Karpas-422 (cell line): ENCODE data around the gene ITPRIPL1. TPM values are rescaled to one million over a fixed set of nuclear protein-coding genes. Genes with fewer than 3 reads are reported as not detected.

Source experiments
- total RNA-seq: library from RNA; depleted of rRNA; stranded (reverse); fragments of >200 nt; shearing (Covaris generic); gene quantifications from 2 replicates; pipeline ENCODE4 v1.2.3, GENCODE V29; 2014; ENCODE audit warnings: low replicate concordance; rRNA removed

The ITPRIPL1 gene
- total RNA-seq, 1 experiment from 2014 or later: 12.4 TPM

Other genes with a start within 250 kb of the ITPRIPL1 start
- gene ADRA2B, start 208.7 kb upstream of the ITPRIPL1 start, total RNA-seq: not detected in 2 replicates
- gene ASTL, start 186.8 kb upstream of the ITPRIPL1 start, total RNA-seq: not detected in 2 replicates
- 25.1 and 45.2 TPM in 2 replicates for gene DUSP2, start 179.9 kb upstream of the ITPRIPL1 start, total RNA-seq
- 140 and 167 TPM in 2 replicates for gene STARD7, start 116.5 kb upstream of the ITPRIPL1 start, total RNA-seq
- 17.7 and 21.9 TPM in 2 replicates for gene TMEM127, start 59.3 kb upstream of the ITPRIPL1 start, total RNA-seq
- 71.2 and 101 TPM in 2 replicates for gene CIAO1, start 59.1 kb upstream of the ITPRIPL1 start, total RNA-seq
- gene SNRNP200, start 19.8 kb upstream of the ITPRIPL1 start, total RNA-seq: 68.1 and 83.8 TPM in 2 replicates
- gene NCAPH, start 10.4 kb downstream of the ITPRIPL1 start, total RNA-seq: 23.1 and 24.2 TPM in 2 replicates
- not detected in 2 replicates for gene NEURL3, start 180.0 kb downstream of the ITPRIPL1 start, total RNA-seq
- gene ARID5A, start 211.4 kb downstream of the ITPRIPL1 start, total RNA-seq: 1.8 and 2.4 TPM in 2 replicates